H9 (cell line): Measurements from ENCODE around the gene MAP3K19. TPM values are rescaled to one million over a fixed set of nuclear protein-coding genes. Genes with fewer than 3 reads are reported as not detected.

Source experiments
- DNase-seq: peaks from one replicate; pipeline ENCODE4 v3.0.0-alpha.2; 2017
- H2AFZ ChIP-seq: one replicate; pipeline ENCODE4 v1.6.1; 2013; ENCODE audit warnings: mild to moderate bottlenecking, low read length, control low read depth, moderate library complexity
- H2AK5ac ChIP-seq: 2 replicates; pipeline ENCODE4 v1.6.1; 2013; ENCODE audit warnings: low read length, control low read depth, mixed read lengths; ENCODE audit not compliant: insufficient read length
- H2BK120ac ChIP-seq: one replicate; pipeline ENCODE4 v1.6.1; 2013; ENCODE audit warnings: low read depth, mild to moderate bottlenecking, low read length, control low read depth, inconsistent platforms; ENCODE audit not compliant: poor library complexity, severe bottlenecking
- H2BK12ac ChIP-seq: 2 replicates; pipeline ENCODE4 v1.6.1; 2013; ENCODE audit warnings: low read length, control low read depth, mixed read lengths, low read depth; ENCODE audit not compliant: insufficient read length
- H2BK15ac ChIP-seq: 2 replicates; pipeline ENCODE4 v1.6.1; 2013; ENCODE audit warnings: low read depth, low read length, control low read depth
- H2BK20ac ChIP-seq: one replicate; pipeline ENCODE4 v1.6.1; 2013; ENCODE audit warnings: low read depth, mild to moderate bottlenecking, low read length, control low read depth, inconsistent platforms; ENCODE audit not compliant: poor library complexity, severe bottlenecking
- H2BK5ac ChIP-seq: 2 replicates; pipeline ENCODE4 v1.6.1; 2013; ENCODE audit warnings: low read length, control low read depth, mixed read lengths; ENCODE audit not compliant: insufficient read length
- H3K14ac ChIP-seq: 2 replicates; pipeline ENCODE4 v1.6.1; 2013; ENCODE audit warnings: low read length, control low read depth; ENCODE audit not compliant: insufficient read depth
- H3K18ac ChIP-seq: 2 replicates; pipeline ENCODE4 v1.6.1; 2013; ENCODE audit warnings: low read depth, mild to moderate bottlenecking, mixed read lengths, low read length, control low read depth; ENCODE audit not compliant: insufficient read length
- H3K23ac ChIP-seq: 2 replicates; pipeline ENCODE4 v1.6.1; 2013; ENCODE audit warnings: low read length, control low read depth, mixed read lengths, low read depth; ENCODE audit not compliant: insufficient read length
- H3K23me2 ChIP-seq: 2 replicates; pipeline ENCODE4 v1.6.1; 2013; ENCODE audit warnings: low read depth, mild to moderate bottlenecking, mixed read lengths, low read length, control low read depth; ENCODE audit not compliant: insufficient read length, poor library complexity, severe bottlenecking
- H3K27ac ChIP-seq: 2 replicates; pipeline ENCODE4 v1.5.1; 2013; ENCODE audit warnings: low read length, control low read depth, mixed read lengths, low read depth; ENCODE audit not compliant: insufficient read length
- H3K27me3 ChIP-seq: 2 replicates; pipeline ENCODE4 v1.6.1; 2013; ENCODE audit warnings: low read length, control low read depth, inconsistent platforms; ENCODE audit not compliant: insufficient read depth
- H3K4ac ChIP-seq: 2 replicates; pipeline ENCODE4 v1.6.1; 2013; ENCODE audit warnings: low read depth, mild to moderate bottlenecking, control low read depth, inconsistent platforms, low read length, moderate library complexity
- H3K4me1 ChIP-seq: 2 replicates; pipeline ENCODE4 v1.6.1; 2013; ENCODE audit warnings: low read length, control low read depth, inconsistent platforms; ENCODE audit not compliant: insufficient read depth
- H3K4me2 ChIP-seq: 2 replicates; pipeline ENCODE4 v1.6.1; 2013; ENCODE audit warnings: low read length, control low read depth, mixed read lengths; ENCODE audit not compliant: insufficient read length, insufficient read depth
- H3K56ac ChIP-seq: 2 replicates; pipeline ENCODE4 v1.6.1; 2013; ENCODE audit warnings: low read depth, mild to moderate bottlenecking, mixed read lengths, low read length, control low read depth; ENCODE audit not compliant: insufficient read length
- H3K79me1 ChIP-seq: 2 replicates; pipeline ENCODE4 v1.6.1; 2013; ENCODE audit warnings: low read depth, mild to moderate bottlenecking, moderate library complexity, low read length, control low read depth, inconsistent platforms; ENCODE audit not compliant: insufficient read depth, poor library complexity, severe bottlenecking
- H3K79me2 ChIP-seq: 2 replicates; pipeline ENCODE4 v1.6.1; 2013; ENCODE audit warnings: low read length, control low read depth, inconsistent platforms; ENCODE audit not compliant: insufficient read depth
- H3K9ac ChIP-seq: 2 replicates; pipeline ENCODE4 v1.6.1; 2013; ENCODE audit warnings: low read length, control low read depth, mixed read lengths; ENCODE audit not compliant: insufficient read length; ENCODE audit errors: extremely low read depth
- H3K9me3 ChIP-seq: one replicate; pipeline ENCODE4 v1.6.1; 2013; ENCODE audit warnings: low read depth, low read length, inconsistent platforms; ENCODE audit not compliant: control insufficient read depth
- H3T11ph ChIP-seq: one replicate; pipeline ENCODE4 v1.6.1; 2013; ENCODE audit warnings: mild to moderate bottlenecking, low read length, control low read depth, inconsistent platforms
- H4K20me1 ChIP-seq: one replicate; pipeline ENCODE4 v1.6.1; 2013; ENCODE audit not compliant: control insufficient read depth, insufficient read length, insufficient read depth
- H4K5ac ChIP-seq: 2 replicates; pipeline ENCODE4 v1.6.1; 2013; ENCODE audit warnings: low read depth, mild to moderate bottlenecking, mixed read lengths, low read length, control low read depth; ENCODE audit not compliant: insufficient read length
- H4K8ac ChIP-seq: replicated peaks from 2 replicates; pipeline ENCODE4 v1.6.1; 2013; ENCODE audit warnings: low read length, control low read depth, mixed read lengths, low read depth; ENCODE audit not compliant: insufficient read length
- H4K91ac ChIP-seq: 2 replicates; pipeline ENCODE4 v1.6.1; 2013; ENCODE audit warnings: low read depth, mild to moderate bottlenecking, moderate library complexity, mixed read lengths, low read length, control low read depth; ENCODE audit not compliant: insufficient read length
- H3K27ac Mint-ChIP-seq, 3 experiments: 2 replicates in 2 of 3; 3 replicates in 1 of 3; pipeline ENCODE4 v1.8.0; 2020 to 2021; ENCODE audit warnings: mixed read lengths in 3 of 3, mild to moderate bottlenecking in 1 of 3, moderate library complexity in 1 of 3
- H3K27me3 Mint-ChIP-seq: 2 replicates; pipeline ENCODE4 v1.8.0; 2021; ENCODE audit warnings: low read depth, mild to moderate bottlenecking, moderate library complexity, mixed read lengths
- H3K36me3 Mint-ChIP-seq, 3 experiments: 2 replicates in 2 of 3; 3 replicates in 1 of 3; pipeline ENCODE4 v1.8.0; 2020 to 2021; ENCODE audit warnings: low read depth in 3 of 3, mixed read lengths in 3 of 3; ENCODE audit not compliant: insufficient read depth in 1 of 3
- H3K4me1 Mint-ChIP-seq, 2 experiments: 2 replicates each; pipeline ENCODE4 v1.8.0; 2020; ENCODE audit warnings: mixed read lengths in 2 of 2
- H3K4me3 Mint-ChIP-seq, 2 experiments: 2 replicates in 1 of 2; 3 replicates in 1 of 2; pipeline ENCODE4 v1.8.0; 2020 to 2021; ENCODE audit warnings: mild to moderate bottlenecking in 2 of 2, mixed read lengths in 2 of 2, moderate library complexity in 1 of 2
- H3K9me3 Mint-ChIP-seq, 2 experiments: 2 replicates in 1 of 2; 3 replicates in 1 of 2; pipeline ENCODE4 v1.8.0; 2020; ENCODE audit warnings: mild to moderate bottlenecking in 2 of 2, mixed read lengths in 2 of 2, moderate library complexity in 1 of 2
- WGBS: extraction: QIAGEN DNeasy Blood & Tissue Kit; methylation state at CpG from one replicate; pipeline ENCODE4 v1.1.7; 2013; ENCODE audit warnings: missing lambda C conversion rate, low lambda C conversion rate, mixed read lengths; ENCODE audit not compliant: insufficient read length; ENCODE audit errors: extremely low coverage; 5-methylcytosine and 5-hydroxymethylcytosine counted together
- total RNA-seq: library from RNA; stranded (reverse); gene quantifications from 2 replicates; pipeline ENCODE4 v1.2.1, GENCODE V29; 2021
- TF ChIP-seq, protein P1 (sequence below): fragments of 200-600 bp; sonication (generic); conservative IDR thresholded peaks from 3 replicates; pipeline ENCODE4 v1.8.0; 2021; ENCODE audit warnings: antibody characterized with exemption, mild to moderate bottlenecking

Gene MAP3K19
- total RNA-seq, 1 experiment from 2014 or later = not detected

DNA sequence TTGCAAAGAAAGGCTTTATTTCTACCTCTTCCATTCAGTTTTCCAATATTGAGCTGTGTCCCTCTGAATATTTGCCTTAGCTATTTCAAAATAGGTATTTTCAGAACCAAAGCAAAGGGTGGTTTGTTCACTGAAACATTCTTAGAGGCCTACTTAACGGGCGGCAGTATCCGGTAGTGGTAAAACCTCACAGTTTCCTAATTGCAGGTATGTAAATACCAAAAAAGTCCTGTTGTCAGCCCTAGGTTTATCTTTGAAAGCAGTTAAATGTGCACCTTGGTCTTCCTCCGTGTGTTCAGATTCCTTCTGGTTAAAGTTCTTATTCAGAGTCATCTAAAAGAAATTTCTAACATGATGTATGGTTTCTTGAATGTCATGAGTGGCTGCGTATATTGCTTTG is 89.8 kb downstream of the MAP3K19 start:
- H2AK5ac ChIP-seq = no peak overlapping the region
- Mint-ChIP-seq H3K4me1 (peaks cover 5% of the 10 kb centered on the region in 2 experiments; a peak in 3 of 4 replicates), H3K27me3 (no peaks in the 10 kb centered on the region), H3K27ac (no peak overlapping the region; a peak in 1 of 7 replicates), H3K9me3 (no peaks in the 10 kb centered on the region), H3K36me3 (peaks cover 13 to 36% (median 20%) of the 10 kb centered on the region in 3 experiments; a peak in 6 of 7 replicates), H3K4me3 (no peak overlapping the region)
- no peaks in the 10 kb centered on the region for H3K79me1 ChIP-seq
- no peak overlapping the region for H2BK120ac ChIP-seq
- no peaks in the 10 kb centered on the region for H3K79me2 ChIP-seq
- no peaks in the 10 kb centered on the region for H3K27me3 ChIP-seq
- H3K4me1 ChIP-seq = no peaks in the 10 kb centered on the region
- no peak overlapping the region for H2BK5ac ChIP-seq
- H4K8ac ChIP-seq = no peak overlapping the region
- no peak overlapping the region for H2BK20ac ChIP-seq
- WGBS = no CpG with 5 or more reads among the region's 5 CpGs
- no peak overlapping the region for H2AFZ ChIP-seq
- H2BK15ac ChIP-seq = no peak overlapping the region
- no peak overlapping the region for H4K5ac ChIP-seq
- no peak overlapping the region for H3K9ac ChIP-seq
- H3K4ac ChIP-seq = no peak overlapping the region
- H3K4me2 ChIP-seq = no peak overlapping the region
- no peak overlapping the region for H3K23ac ChIP-seq
- H3K23me2 ChIP-seq = no peaks in the 10 kb centered on the region
- no peak for DNase-seq
- H2BK12ac ChIP-seq = no peak overlapping the region
- no peak overlapping the region for H3K27ac ChIP-seq
- no peak overlapping the region for H3T11ph ChIP-seq
- H4K91ac ChIP-seq = no peak overlapping the region
- no peaks in the 10 kb centered on the region for H4K20me1 ChIP-seq
- TF ChIP-seq, protein P1, sequence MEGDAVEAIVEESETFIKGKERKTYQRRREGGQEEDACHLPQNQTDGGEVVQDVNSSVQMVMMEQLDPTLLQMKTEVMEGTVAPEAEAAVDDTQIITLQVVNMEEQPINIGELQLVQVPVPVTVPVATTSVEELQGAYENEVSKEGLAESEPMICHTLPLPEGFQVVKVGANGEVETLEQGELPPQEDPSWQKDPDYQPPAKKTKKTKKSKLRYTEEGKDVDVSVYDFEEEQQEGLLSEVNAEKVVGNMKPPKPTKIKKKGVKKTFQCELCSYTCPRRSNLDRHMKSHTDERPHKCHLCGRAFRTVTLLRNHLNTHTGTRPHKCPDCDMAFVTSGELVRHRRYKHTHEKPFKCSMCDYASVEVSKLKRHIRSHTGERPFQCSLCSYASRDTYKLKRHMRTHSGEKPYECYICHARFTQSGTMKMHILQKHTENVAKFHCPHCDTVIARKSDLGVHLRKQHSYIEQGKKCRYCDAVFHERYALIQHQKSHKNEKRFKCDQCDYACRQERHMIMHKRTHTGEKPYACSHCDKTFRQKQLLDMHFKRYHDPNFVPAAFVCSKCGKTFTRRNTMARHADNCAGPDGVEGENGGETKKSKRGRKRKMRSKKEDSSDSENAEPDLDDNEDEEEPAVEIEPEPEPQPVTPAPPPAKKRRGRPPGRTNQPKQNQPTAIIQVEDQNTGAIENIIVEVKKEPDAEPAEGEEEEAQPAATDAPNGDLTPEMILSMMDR = no peak
- no peak overlapping the region for H3K56ac ChIP-seq
- H3K18ac ChIP-seq = no peak overlapping the region
- no peak overlapping the region for H3K14ac ChIP-seq
- H3K9me3 ChIP-seq = no peaks in the 10 kb centered on the region
